ENCODE data around the gene MACROD2.

MACROD2 gene

GRCh38 chr20:14777591-14777990, 782.3 kb downstream of the MACROD2 start:
- Histone ChIP-seq H3K9me3 (ENCODE audit: low read length) (no peaks in the 10 kb centered on the region), H2AFZ (ENCODE audit: low read depth, low read length) (no peak overlapping the region), H3K27me3 (ENCODE audit: insufficient read depth, low read length) (no peaks in the 10 kb centered on the region), H3K36me3 (ENCODE audit: insufficient read depth, low read length) (no peaks in the 10 kb centered on the region), H3K4me3 (ENCODE audit: low read length) (no peak overlapping the region), H3K4me1 (ENCODE audit: insufficient read depth, low read length) (no peaks in the 10 kb centered on the region)

- Histone ChIP-seq H2AFZ (ENCODE audit: low read depth, low read length) (no peak overlapping the region), H3K27me3 (ENCODE audit: insufficient read depth, low read length) (no peaks in the 10 kb centered on the region), H3K36me3 (ENCODE audit: insufficient read depth, low read length) (no peaks in the 10 kb centered on the region), H3K9me3 (ENCODE audit: low read length) (no peaks in the 10 kb centered on the region), H3K4me3 (ENCODE audit: low read length) (no peak overlapping the region), H3K4me1 (ENCODE audit: insufficient read depth, low read length) (no peaks in the 10 kb centered on the region)
Measured at GRCh38 chr20:14778096-14778495, 782.8 kb downstream of the MACROD2 start.

- Histone ChIP-seq H3K4me3 (ENCODE audit: low read length) (no peak overlapping the region), H2AFZ (ENCODE audit: low read depth, low read length) (no peak overlapping the region), H3K4me1 (ENCODE audit: insufficient read depth, low read length) (no peaks in the 10 kb centered on the region), H3K27me3 (ENCODE audit: insufficient read depth, low read length) (no peaks in the 10 kb centered on the region), H3K9me3 (ENCODE audit: low read length) (no peaks in the 10 kb centered on the region), H3K36me3 (ENCODE audit: insufficient read depth, low read length) (no peaks in the 10 kb centered on the region)
Measured at GRCh38 chr20:14778875-14779274, 783.6 kb downstream of the MACROD2 start.

- H3K9me3 ChIP-seq (ENCODE audit: low read length) = no peaks in the 10 kb centered on the region
- H3K27me3 ChIP-seq (ENCODE audit: insufficient read depth, low read length) = no peaks in the 10 kb centered on the region
- H2AFZ ChIP-seq (ENCODE audit: low read depth, low read length) = no peak overlapping the region
- H3K4me1 ChIP-seq (ENCODE audit: insufficient read depth, low read length) = no peaks in the 10 kb centered on the region
- no peaks in the 10 kb centered on the region for H3K36me3 ChIP-seq (ENCODE audit: insufficient read depth, low read length)
- H3K4me3 ChIP-seq (ENCODE audit: low read length) = no peak overlapping the region
Measured at GRCh38 chr20:14780508-14780907, 785.2 kb downstream of the MACROD2 start.

- Histone ChIP-seq H3K27me3 (ENCODE audit: insufficient read depth, low read length) (no peaks in the 10 kb centered on the region), H3K4me3 (ENCODE audit: low read length) (no peak overlapping the region), H3K9me3 (ENCODE audit: low read length) (no peaks in the 10 kb centered on the region), H3K36me3 (ENCODE audit: insufficient read depth, low read length) (no peaks in the 10 kb centered on the region), H3K4me1 (ENCODE audit: insufficient read depth, low read length) (no peaks in the 10 kb centered on the region), H2AFZ (ENCODE audit: low read depth, low read length) (no peak overlapping the region)
Measured at GRCh38 chr20:14782731-14783130, 787.4 kb downstream of the MACROD2 start.

GRCh38 chr20:14783766-14784165, 788.5 kb downstream of the MACROD2 start:
- H3K36me3 ChIP-seq (ENCODE audit: insufficient read depth, low read length) = no peaks in the 10 kb centered on the region
- H3K4me3 ChIP-seq (ENCODE audit: low read length) = no peak overlapping the region
- no peaks in the 10 kb centered on the region for H3K27me3 ChIP-seq (ENCODE audit: insufficient read depth, low read length)
- H3K9me3 ChIP-seq (ENCODE audit: low read length) = no peaks in the 10 kb centered on the region
- H2AFZ ChIP-seq (ENCODE audit: low read depth, low read length) = no peak overlapping the region
- no peaks in the 10 kb centered on the region for H3K4me1 ChIP-seq (ENCODE audit: insufficient read depth, low read length)

GRCh38 chr20:14785065-14785743, 789.9 kb downstream of the MACROD2 start:
- Histone ChIP-seq H3K9me3 (ENCODE audit: low read length) (no peaks in the 10 kb centered on the region), H3K4me1 (ENCODE audit: insufficient read depth, low read length) (no peaks in the 10 kb centered on the region), H3K36me3 (ENCODE audit: insufficient read depth, low read length) (no peaks in the 10 kb centered on the region), H3K27me3 (ENCODE audit: insufficient read depth, low read length) (no peaks in the 10 kb centered on the region), H3K4me3 (ENCODE audit: low read length) (no peak overlapping the region), H2AFZ (ENCODE audit: low read depth, low read length) (no peak overlapping the region)

GRCh38 chr20:14790190-14790589, 794.9 kb downstream of the MACROD2 start:
- Histone ChIP-seq H3K36me3 (ENCODE audit: insufficient read depth, low read length) (no peaks in the 10 kb centered on the region), H2AFZ (ENCODE audit: low read depth, low read length) (no peak overlapping the region), H3K4me3 (ENCODE audit: low read length) (no peak overlapping the region), H3K27me3 (ENCODE audit: insufficient read depth, low read length) (no peaks in the 10 kb centered on the region), H3K9me3 (ENCODE audit: low read length) (no peaks in the 10 kb centered on the region), H3K4me1 (ENCODE audit: insufficient read depth, low read length) (no peaks in the 10 kb centered on the region)

GRCh38 chr20:14790771-14791620, 795.7 kb downstream of the MACROD2 start:
- no peaks in the 10 kb centered on the region for H3K36me3 ChIP-seq (ENCODE audit: insufficient read depth, low read length)
- no peak overlapping the region for H3K4me3 ChIP-seq (ENCODE audit: low read length)
- H3K4me1 ChIP-seq (ENCODE audit: insufficient read depth, low read length) = no peaks in the 10 kb centered on the region
- H3K27me3 ChIP-seq (ENCODE audit: insufficient read depth, low read length) = no peaks in the 10 kb centered on the region
- no peak overlapping the region for H2AFZ ChIP-seq (ENCODE audit: low read depth, low read length)
- H3K9me3 ChIP-seq (ENCODE audit: low read length) = no peaks in the 10 kb centered on the region

- Histone ChIP-seq H3K4me3 (ENCODE audit: low read length) (no peak overlapping the region), H3K4me1 (ENCODE audit: insufficient read depth, low read length) (no peaks in the 10 kb centered on the region), H2AFZ (ENCODE audit: low read depth, low read length) (no peak overlapping the region), H3K9me3 (ENCODE audit: low read length) (no peaks in the 10 kb centered on the region), H3K36me3 (ENCODE audit: insufficient read depth, low read length) (no peaks in the 10 kb centered on the region), H3K27me3 (ENCODE audit: insufficient read depth, low read length) (no peaks in the 10 kb centered on the region)
Measured at GRCh38 chr20:14792915-14793314, 797.6 kb downstream of the MACROD2 start.

GRCh38 chr20:14799545-14800216, 804.4 kb downstream of the MACROD2 start:
- Histone ChIP-seq H3K36me3 (ENCODE audit: insufficient read depth, low read length) (no peaks in the 10 kb centered on the region), H3K4me3 (ENCODE audit: low read length) (no peak overlapping the region), H2AFZ (ENCODE audit: low read depth, low read length) (no peak overlapping the region), H3K9me3 (ENCODE audit: low read length) (no peaks in the 10 kb centered on the region), H3K4me1 (ENCODE audit: insufficient read depth, low read length) (peaks cover 2% of the 10 kb centered on the region), H3K27me3 (ENCODE audit: insufficient read depth, low read length) (no peaks in the 10 kb centered on the region)

GRCh38 chr20:14800707-14801425, 805.5 kb downstream of the MACROD2 start:
- no peak overlapping the region for H2AFZ ChIP-seq (ENCODE audit: low read depth, low read length)
- H3K9me3 ChIP-seq (ENCODE audit: low read length) = no peaks in the 10 kb centered on the region
- no peaks in the 10 kb centered on the region for H3K27me3 ChIP-seq (ENCODE audit: insufficient read depth, low read length)
- H3K4me1 ChIP-seq (ENCODE audit: insufficient read depth, low read length) = peaks cover 2% of the 10 kb centered on the region
- H3K4me3 ChIP-seq (ENCODE audit: low read length) = no peak overlapping the region
- H3K36me3 ChIP-seq (ENCODE audit: insufficient read depth, low read length) = no peaks in the 10 kb centered on the region
